Loucy (cell line): ENCODE measurements around the gene NR1I3.

ENCODE experiments used
- CTCF ChIP-seq: fragments of 200-600 bp; sonication (generic); conservative IDR thresholded peaks from 2 replicates; pipeline ENCODE4 v1.5.1; 2014; ENCODE audit warnings: mild to moderate bottlenecking, antibody characterized with exemption, low read length
- EZH2phosphoT487 ChIP-seq: fragments of 200-600 bp; IDR thresholded peaks from 2 replicates; pipeline ENCODE4 v1.6.1; 2018; ENCODE audit warnings: antibody characterized with exemption, mild to moderate bottlenecking, moderate library complexity, borderline replicate concordance

- no peak for TF ChIP-seq CTCF
- no peak for TF ChIP-seq EZH2phosphoT487
Measured at GRCh38 chr1:161179698-161180097, 58.3 kb downstream of the NR1I3 start.
